GM10266 (cell line): ENCODE data around the gene NGLY1.

Source experiments
- DNase-seq: peaks from one replicate; pipeline ENCODE4 v3.0.0; 2012; ENCODE audit errors: extremely low spot score
- CTCF ChIP-seq: IDR thresholded peaks from 2 replicates; pipeline ENCODE4 v1.5.1; 2012; ENCODE audit warnings: mild to moderate bottlenecking, low read depth; ENCODE audit not compliant: control insufficient read depth, insufficient read depth; ENCODE audit errors: missing control alignments

NGLY1 gene

GRCh38 chr3:25713341-25713985 lies 69.8 kb downstream of the NGLY1 start:
- no peak for TF ChIP-seq CTCF
- DNase-seq = no peak

- DNase-seq = no peak
- TF ChIP-seq CTCF = no peak
These were observed 72.2 kb downstream of the NGLY1 start for GRCh38 chr3:25711090-25711489.

GRCh38 chr3:25708036-25708435 lies 75.2 kb downstream of the NGLY1 start:
- no peak for DNase-seq
- TF ChIP-seq CTCF = no peak

- no peak for DNase-seq
- no peak for TF ChIP-seq CTCF
These were observed 75.8 kb downstream of the NGLY1 start for GRCh38 chr3:25707268-25707926.

- DNase-seq = no peak
- TF ChIP-seq CTCF = no peak
These were observed 77.0 kb downstream of the NGLY1 start for GRCh38 chr3:25706213-25706612.

- no peak for DNase-seq
- TF ChIP-seq CTCF = no peak
These were observed 85.7 kb downstream of the NGLY1 start for GRCh38 chr3:25697553-25697952.

GRCh38 chr3:25695731-25696420 lies 87.4 kb downstream of the NGLY1 start:
- no peak for DNase-seq
- no peak for TF ChIP-seq CTCF
